NCI-H82 treated with DMSO at 0.1 percent for 48 hours (cell line): Measurements from ENCODE around the gene PYGL.
"Not testable (repeated sequence)": the region's sequence is repeated elsewhere in the genome, so short reads cannot be mapped to it uniquely, and the experiment has no call there.

Experiments
- DNase-seq: peaks from one replicate; lab custom pipeline; 2025; ENCODE audit not compliant: unreplicated experiment; lab: John Stamatoyannopoulos, UW

PYGL gene

GRCh38 chr14:50929506-50929905, 14.8 kb downstream of the PYGL start:
- DNase-seq: no peak

- DNase-seq: no peak
Measured at GRCh38 chr14:50928002-50928635, 16.2 kb downstream of the PYGL start.

- DNase-seq: no peak
Measured at GRCh38 chr14:50926851-50927386, 17.4 kb downstream of the PYGL start.

GRCh38 chr14:50924843-50925242, 19.4 kb downstream of the PYGL start:
- no peak for DNase-seq

GRCh38 chr14:50924236-50924635, 20.0 kb downstream of the PYGL start:
- peak; percentile 9 for DNase-seq

GRCh38 chr14:50922803-50923202, 21.5 kb downstream of the PYGL start:
- no peak for DNase-seq

- peak; percentile 14 for DNase-seq
Measured at GRCh38 chr14:50920482-50921230, 23.6 kb downstream of the PYGL start.

GRCh38 chr14:50919524-50919923, 24.8 kb downstream of the PYGL start:
- not testable (repeated sequence) for DNase-seq

GRCh38 chr14:50917449-50917848, 26.8 kb downstream of the PYGL start:
- DNase-seq: no peak

- DNase-seq: no peak
Measured at GRCh38 chr14:50910495-50911420, 33.5 kb downstream of the PYGL start.

GRCh38 chr14:50906326-50907065, 37.8 kb downstream of the PYGL start:
- no peak for DNase-seq

- no peak for DNase-seq
Measured at GRCh38 chr14:50904719-50905118, 39.6 kb downstream of the PYGL start.

- no peak for DNase-seq
Measured at GRCh38 chr14:50901361-50901760, 42.9 kb downstream of the PYGL start.

GRCh38 chr14:50897658-50898175, 46.6 kb downstream of the PYGL start:
- DNase-seq: no peak

- not testable (repeated sequence) for DNase-seq
Measured at GRCh38 chr14:50897005-50897404, 47.3 kb downstream of the PYGL start.

- DNase-seq: not testable (repeated sequence)
Measured at GRCh38 chr14:50896421-50896820, 47.9 kb downstream of the PYGL start.

- DNase-seq: no peak
Measured at GRCh38 chr14:50892255-50892654, 52.0 kb downstream of the PYGL start.

GRCh38 chr14:50887476-50887875, 56.8 kb downstream of the PYGL start:
- no peak for DNase-seq

GRCh38 chr14:50883827-50884197, 60.5 kb downstream of the PYGL start:
- no peak for DNase-seq
